ENCODE measurements around the gene DPP6.

DPP6 gene

GRCh38 chr7:154342971-154343633 lies 290.9 kb downstream of the DPP6 start:
- DNase-seq = peak in 1 of 4 experiments; percentile 0

DNA sequence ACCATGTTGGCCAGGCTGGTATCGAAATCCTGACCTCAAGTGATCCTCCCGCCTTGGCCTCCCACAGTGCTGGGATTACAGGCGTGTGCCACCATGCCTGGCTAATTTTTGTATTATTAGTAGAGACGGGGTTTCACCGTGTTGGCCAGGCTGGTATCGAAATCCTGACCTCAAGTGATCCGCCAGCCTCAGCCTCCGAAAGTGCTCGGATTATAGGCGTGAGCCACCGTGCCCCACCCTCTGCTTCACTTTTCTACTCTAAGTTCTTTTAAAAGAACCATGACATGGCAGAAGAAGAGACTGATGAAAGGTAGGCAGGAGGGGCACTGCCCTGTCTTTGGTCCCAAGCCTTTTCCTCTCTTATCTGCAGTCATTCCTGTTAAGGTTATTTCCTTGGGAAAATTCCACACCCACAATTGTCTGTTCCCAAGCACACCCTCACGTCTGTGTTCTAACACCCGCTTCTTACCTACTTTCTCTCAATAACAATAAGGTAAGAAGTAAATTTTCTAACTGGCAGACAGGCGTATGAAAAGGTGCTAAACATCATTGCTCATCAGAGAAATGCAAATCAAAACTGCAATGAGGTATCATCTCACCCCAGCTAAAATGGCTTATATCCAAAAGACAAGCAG lies 291.7 kb downstream of the DPP6 start:
- DNase-seq = no peak

- DNase-seq = no peak
Observed at GRCh38 chr7:154345093-154345492, 292.9 kb downstream of the DPP6 start.

DNA sequence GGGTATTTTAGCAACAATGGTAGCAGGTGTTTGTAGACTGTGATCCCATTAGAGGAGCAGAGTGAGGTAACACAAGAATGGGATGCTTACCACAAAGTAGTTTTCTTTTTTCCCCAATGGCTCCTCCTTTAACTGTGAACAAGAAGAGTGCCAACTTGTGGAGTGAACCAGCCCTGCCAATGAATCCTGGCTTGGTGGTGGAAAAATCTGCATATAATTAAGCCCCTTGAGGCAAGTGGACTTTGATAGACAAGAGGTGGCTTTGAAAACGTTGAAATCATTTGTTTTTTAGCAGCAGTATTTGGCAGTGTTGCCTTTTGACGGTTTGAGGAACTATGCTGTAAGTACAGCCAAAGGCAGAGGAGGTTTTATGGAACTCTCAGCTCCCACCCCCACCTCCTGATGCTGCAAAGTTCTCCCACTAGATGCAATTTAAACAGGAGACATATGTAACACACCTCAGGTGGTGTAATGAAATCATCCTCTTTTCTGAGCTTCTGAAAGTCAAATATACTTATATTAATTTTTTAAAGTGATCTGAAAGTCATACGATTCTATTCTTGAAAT lies 295.6 kb downstream of the DPP6 start:
- no peak for DNase-seq

DNA sequence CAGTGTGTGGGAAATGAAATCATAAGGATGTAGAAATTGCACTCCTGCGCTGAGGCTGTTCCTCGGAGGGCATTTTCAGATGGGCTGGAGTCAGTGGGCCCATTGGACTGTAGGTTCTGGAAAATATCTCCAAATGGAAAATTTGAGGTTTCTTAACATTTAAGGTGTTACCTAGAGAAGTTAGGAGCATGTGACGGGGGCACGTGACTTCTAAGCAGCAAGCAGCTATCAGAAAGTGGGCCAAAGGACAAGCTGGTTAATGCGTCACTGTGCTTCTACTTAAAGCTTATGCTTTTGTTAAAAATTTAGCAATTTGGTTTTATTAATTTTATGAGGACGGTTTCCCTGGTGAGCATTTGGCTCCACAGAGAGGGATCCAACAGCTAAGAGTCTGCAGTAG lies 298.7 kb downstream of the DPP6 start:
- no peak for DNase-seq

- DNase-seq = no peak
Observed at GRCh38 chr7:154353355-154353767, 301.2 kb downstream of the DPP6 start.

DNA sequence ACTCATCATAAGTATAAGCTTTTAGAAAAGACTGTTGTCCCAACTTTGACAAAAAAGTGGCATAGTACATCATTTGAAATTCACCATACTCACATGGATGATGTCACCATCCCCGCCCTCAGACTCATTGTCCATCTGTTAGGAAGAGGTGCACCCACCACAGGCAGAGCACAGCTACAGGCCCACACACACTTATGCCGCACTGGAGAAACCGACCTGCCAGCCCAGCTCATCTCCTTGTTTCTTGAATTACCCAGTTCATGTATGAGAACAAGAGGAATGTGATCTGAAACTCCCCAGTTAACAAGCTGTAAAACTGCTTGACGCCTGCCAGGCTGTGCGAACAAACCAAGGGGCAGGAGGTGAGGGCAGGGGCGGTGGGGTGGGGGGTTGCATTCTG lies 312.0 kb downstream of the DPP6 start:
- no peak for DNase-seq

GRCh38 chr7:154371424-154371823 lies 319.2 kb downstream of the DPP6 start:
- DNase-seq = no peak

DNA sequence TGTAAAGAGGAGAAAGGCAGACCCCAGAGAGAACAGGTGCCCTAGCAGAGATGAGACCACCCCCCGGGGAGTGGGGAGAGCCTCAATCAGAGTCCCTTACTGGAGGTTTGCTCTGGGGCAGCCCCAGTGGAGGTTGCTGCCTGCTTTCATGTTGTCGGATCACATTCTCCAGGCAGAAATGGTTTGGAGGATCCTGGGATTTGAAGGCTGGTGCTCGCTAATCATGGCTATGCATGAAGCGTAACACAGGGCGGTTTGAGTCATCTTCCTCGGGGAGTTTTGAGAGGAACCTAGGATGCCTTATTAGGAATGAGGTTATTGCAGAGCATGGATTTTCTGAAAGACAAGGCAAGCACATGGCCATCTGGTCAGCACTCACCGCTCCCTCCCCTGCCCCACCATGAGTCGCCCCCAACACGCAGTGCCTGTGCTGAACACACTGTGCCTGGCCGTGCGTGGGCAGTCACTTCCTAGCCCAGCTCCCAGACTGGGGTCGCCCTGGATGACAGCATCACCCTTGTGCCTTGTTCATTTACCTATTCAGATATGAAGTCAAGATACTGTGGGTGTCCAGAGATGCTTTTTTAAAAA lies 319.9 kb downstream of the DPP6 start:
- DNase-seq = no peak

- no peak for DNase-seq
Observed at GRCh38 chr7:154373956-154374355, 321.8 kb downstream of the DPP6 start.

- no peak for DNase-seq
Observed at GRCh38 chr7:154375956-154376355, 323.8 kb downstream of the DPP6 start.

GRCh38 chr7:154380771-154381170 lies 328.6 kb downstream of the DPP6 start:
- DNase-seq = no peak

GRCh38 chr7:154383045-154383444 lies 330.8 kb downstream of the DPP6 start:
- no peak for DNase-seq

GRCh38 chr7:154385214-154385613 lies 333.0 kb downstream of the DPP6 start:
- no peak for DNase-seq

DNA sequence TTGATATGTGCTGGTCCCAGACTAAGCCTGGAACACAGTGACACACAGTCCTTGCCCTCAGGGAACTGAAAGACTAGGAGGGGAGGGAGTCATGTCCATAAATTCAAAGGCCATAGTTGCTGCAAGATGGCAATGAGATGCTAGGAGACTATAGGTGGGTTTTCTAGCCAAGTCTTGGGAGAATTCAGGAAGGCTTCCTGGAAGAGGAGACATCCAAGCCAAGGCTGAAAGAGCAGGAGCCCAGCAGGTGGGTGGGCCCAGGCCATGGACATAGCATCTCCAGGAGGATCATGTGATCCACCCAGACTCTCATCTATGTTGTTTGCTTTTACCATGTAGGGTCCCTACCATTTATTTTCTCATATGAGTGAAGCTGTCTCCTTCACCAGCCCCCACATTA lies 335.1 kb downstream of the DPP6 start:
- no peak for DNase-seq

DNA sequence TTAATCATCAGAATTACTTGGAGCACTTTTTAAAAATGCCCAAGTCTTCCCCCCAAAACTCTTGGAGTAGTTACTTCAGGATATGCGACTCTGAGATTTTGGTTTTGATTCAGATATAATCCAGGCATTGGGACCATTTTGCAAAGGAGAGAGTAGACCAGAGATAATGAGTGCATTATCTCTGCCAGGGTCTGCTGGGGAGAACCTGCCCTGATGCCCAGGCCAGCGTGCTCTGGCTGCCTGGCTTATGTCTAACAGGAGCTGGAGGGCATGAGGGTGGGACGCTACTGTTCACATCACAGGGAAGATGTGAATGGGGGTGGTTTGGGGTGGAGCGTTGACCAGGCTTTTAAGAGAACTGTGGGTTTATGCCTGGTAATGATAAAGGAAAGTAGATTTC lies 336.2 kb downstream of the DPP6 start:
- DNase-seq = no peak

GRCh38 chr7:154388999-154389398 lies 336.8 kb downstream of the DPP6 start:
- DNase-seq = no peak

DNA sequence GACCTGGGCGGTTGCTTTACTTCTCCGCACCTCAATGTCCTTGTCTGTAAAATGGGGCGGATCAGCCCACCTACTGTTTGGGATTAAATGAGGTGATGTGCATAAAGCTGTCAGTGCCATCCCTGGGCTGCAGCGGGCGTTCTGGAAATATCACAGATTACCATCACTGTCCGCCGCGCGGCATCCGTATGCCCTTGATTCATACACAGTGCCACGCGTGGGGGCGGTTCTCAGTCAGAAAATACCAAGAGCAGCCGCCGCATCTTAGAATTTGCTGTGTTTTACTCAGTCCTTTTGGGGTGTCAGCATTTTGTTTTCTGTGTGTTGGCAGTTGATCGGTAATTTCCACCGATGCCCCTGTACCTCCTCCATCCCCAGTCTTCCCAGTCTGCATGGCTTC lies 338.8 kb downstream of the DPP6 start:
- DNase-seq = no peak

DNA sequence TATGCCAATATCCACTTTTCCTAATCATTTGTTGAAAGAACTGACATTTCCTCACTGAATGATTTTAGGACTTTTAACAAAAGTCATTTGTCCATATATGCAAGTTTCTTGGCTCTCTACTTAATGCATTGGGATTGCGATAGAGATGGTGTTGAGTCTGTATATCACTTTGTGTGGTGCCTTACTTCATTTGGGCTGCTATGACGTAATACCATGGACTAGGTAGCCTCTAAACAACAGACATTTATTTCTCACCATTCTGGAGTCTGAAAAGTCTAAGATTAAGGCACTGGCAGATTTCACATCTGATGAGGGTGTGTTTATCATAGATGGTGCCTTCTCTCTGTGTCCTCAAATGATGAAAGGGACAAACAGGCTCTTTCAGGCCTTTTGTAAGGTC lies 342.6 kb downstream of the DPP6 start:
- DNase-seq = no peak

GRCh38 chr7:154406312-154406711 lies 354.1 kb downstream of the DPP6 start:
- no peak for DNase-seq

GRCh38 chr7:154409703-154410311 lies 357.6 kb downstream of the DPP6 start:
- DNase-seq = no peak

GRCh38 chr7:154412105-154412504 lies 359.9 kb downstream of the DPP6 start:
- no peak for DNase-seq

DNA sequence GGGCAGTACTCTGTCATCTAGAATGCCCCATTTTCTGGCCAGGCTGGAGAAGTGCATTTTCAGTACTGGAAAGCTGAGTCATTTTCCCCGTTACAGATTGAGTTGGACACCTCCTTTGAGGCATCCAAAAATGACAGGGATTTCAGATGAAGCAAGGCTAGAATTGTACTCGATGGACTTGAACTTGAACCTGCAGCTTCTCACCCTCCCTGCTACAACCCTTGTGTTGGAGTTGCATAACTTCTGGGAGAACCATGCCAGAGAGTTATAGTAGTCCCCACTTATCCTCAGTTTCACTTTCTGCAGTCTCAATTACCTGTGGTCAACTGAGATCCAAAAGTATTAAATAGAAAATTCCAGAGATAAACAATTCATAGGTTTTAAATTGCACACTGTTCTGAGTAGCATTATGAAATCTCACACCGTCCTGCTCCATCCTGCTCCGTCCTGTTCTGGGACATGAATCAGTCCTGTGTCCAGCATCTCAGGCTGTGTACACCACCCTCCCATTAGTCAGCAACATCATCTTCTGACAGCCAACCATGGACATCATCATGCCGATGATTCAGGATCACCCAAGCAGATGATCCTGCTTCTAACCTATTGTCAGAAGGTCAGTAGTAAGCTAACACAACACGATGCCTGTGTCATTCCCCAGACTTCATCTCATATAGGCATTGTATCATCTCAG lies 363.7 kb downstream of the DPP6 start:
- no peak for DNase-seq

Measured in suppressor macrophage (primary cell).